DND-41 (cell line): Measurements from ENCODE around the gene GNAS-AS1.

Experiments
- EZH2 ChIP-seq: IDR thresholded peaks from 3 replicates; pipeline ENCODE4 v1.6.1; 2012; ENCODE audit warnings: borderline replicate concordance, low read depth, mild to moderate bottlenecking, moderate library complexity, low read length, inconsistent platforms; ENCODE audit not compliant: severe bottlenecking
- TF ChIP-seq, protein P1 (sequence below): IDR thresholded peaks from 2 replicates; pipeline ENCODE4 v1.5.1; 2012; ENCODE audit warnings: borderline replicate concordance, low read length, moderate library complexity, mild to moderate bottlenecking; ENCODE audit not compliant: poor library complexity, severe bottlenecking; ENCODE audit errors: extremely low read depth

DNA sequence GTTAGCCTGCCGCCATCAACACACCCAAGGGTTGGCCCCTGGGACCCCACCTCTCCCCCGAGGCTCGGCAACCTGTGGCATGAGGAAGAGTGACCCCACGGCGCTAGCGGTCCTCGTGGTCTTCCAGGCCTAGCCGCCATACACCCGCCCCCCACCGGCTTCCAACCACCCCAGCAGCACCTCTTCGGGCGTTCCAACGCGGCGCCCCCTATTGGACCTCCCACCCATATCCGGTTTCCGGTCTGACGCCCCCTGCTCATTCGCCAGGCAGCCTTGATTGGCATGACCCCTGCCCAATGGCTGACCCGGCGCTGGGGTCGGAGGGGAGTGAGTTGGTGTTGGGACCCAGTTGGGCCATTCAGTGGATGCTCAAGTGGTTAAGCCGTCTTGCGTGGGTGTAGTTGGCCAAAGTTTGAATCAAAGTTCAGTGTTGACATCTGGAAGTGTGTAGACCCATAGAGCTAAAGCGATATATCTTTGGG, at the start of gene GNAS-AS1:
- TF ChIP-seq, protein P1, sequence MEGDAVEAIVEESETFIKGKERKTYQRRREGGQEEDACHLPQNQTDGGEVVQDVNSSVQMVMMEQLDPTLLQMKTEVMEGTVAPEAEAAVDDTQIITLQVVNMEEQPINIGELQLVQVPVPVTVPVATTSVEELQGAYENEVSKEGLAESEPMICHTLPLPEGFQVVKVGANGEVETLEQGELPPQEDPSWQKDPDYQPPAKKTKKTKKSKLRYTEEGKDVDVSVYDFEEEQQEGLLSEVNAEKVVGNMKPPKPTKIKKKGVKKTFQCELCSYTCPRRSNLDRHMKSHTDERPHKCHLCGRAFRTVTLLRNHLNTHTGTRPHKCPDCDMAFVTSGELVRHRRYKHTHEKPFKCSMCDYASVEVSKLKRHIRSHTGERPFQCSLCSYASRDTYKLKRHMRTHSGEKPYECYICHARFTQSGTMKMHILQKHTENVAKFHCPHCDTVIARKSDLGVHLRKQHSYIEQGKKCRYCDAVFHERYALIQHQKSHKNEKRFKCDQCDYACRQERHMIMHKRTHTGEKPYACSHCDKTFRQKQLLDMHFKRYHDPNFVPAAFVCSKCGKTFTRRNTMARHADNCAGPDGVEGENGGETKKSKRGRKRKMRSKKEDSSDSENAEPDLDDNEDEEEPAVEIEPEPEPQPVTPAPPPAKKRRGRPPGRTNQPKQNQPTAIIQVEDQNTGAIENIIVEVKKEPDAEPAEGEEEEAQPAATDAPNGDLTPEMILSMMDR: no peak
- no peak for TF ChIP-seq EZH2
